Upper lobe of left lung (tissue), 6 donors: ENCODE data around the gene BMP5. TPM values are rescaled to one million over a fixed set of nuclear protein-coding genes. Genes with fewer than 3 reads are reported as not detected.

Experiments
- ATAC-seq, 2 donors: fragments of 200-7000 bp; cut with Tn5 transposase; one replicate each; pipeline ENCODE4 v1.9.1; 2022; ENCODE audit warnings: mild to moderate bottlenecking in 2 of 2, moderate library complexity in 2 of 2; ENCODE audit not compliant: low FRiP score in 2 of 2
- DNase-seq, 2 donors: peaks; one replicate each; pipeline ENCODE4 v3.0.0-alpha.2; 2019 to 2020
- H3K27ac ChIP-seq, 4 donors: fragments of 200-600 bp; sonication (generic); one replicate each; pipeline ENCODE4 v1.5.1; 2016 to 2019
- H3K27me3 ChIP-seq, 4 donors: fragments of 200-600 bp; sonication (generic); one replicate each; pipeline ENCODE4 v1.5.1; 2017 to 2019
- H3K36me3 ChIP-seq, 4 donors: fragments of 200-600 bp; sonication (generic); one replicate each; pipeline ENCODE4 v1.5.1; 2016 to 2019
- H3K4me1 ChIP-seq, 4 donors: fragments of 200-600 bp; sonication (generic); one replicate each; pipeline ENCODE4 v1.5.1; 2018 to 2019
- H3K4me3 ChIP-seq, 4 donors: fragments of 200-600 bp; sonication (generic); one replicate each; pipeline ENCODE4 v1.5.1; 2017 to 2019; ENCODE audit warnings: mild to moderate bottlenecking in 2 of 4, moderate library complexity in 1 of 4
- H3K9me3 ChIP-seq, 4 donors: fragments of 200-600 bp; sonication (generic); one replicate each; pipeline ENCODE4 v1.5.1; 2018 to 2019
- EP300 ChIP-seq, 4 donors: sonication (generic); formaldehyde crosslinking; IDR thresholded peaks; one replicate each; pipeline ENCODE4 v1.5.1; 2017; ENCODE audit warnings: antibody characterized with exemption in 4 of 4, control low read depth in 2 of 4
- POLR2A ChIP-seq, 4 donors: fragments of 450-650 bp; IDR thresholded peaks; one replicate each; pipeline ENCODE4 v1.5.1; 2016 to 2017; ENCODE audit warnings: antibody characterized with exemption in 4 of 4, mild to moderate bottlenecking in 2 of 4
- POLR2AphosphoS5 ChIP-seq, 2 donors: sonication (generic); formaldehyde crosslinking; IDR thresholded peaks; one replicate each; pipeline ENCODE4 v1.5.1; 2017; ENCODE audit warnings: antibody characterized with exemption in 2 of 2
- WGBS, 2 donors: methylation state at CpG; one replicate each; pipeline ENCODE4 v1.1.5; 2017 to 2018; 5-methylcytosine and 5-hydroxymethylcytosine counted together
- total RNA-seq, 6 donors: library from RNA; depleted of rRNA in 4 of 6; stranded (reverse); fragments of >200 nt in 4 of 6; gene quantifications; one replicate each; pipeline versions ENCODE4 v1.1.0 to v1.2.1, GENCODE V29; 2016 to 2021
- TF ChIP-seq, protein P1 (sequence below), 6 experiments: fragments of 450-650 bp in 4 of 6; fragments of 200-600 bp in 2 of 6; sonication (generic) in 2 of 6; IDR thresholded peaks; one replicate each; pipeline ENCODE4 v1.5.1; 2016 to 2019; ENCODE audit warnings: antibody characterized with exemption in 6 of 6
- donor health status: DM: no; HTN: no; CAD: no; lungs with moderate emphysema.
- donor health status: DM: no; HTN: yes; CAD: no; lungs with severe emphysema.

The BMP5 gene
- total RNA-seq, 6 donors from 2014 or later = 3.2 to 16.8 (median 5.7) TPM

DNA sequence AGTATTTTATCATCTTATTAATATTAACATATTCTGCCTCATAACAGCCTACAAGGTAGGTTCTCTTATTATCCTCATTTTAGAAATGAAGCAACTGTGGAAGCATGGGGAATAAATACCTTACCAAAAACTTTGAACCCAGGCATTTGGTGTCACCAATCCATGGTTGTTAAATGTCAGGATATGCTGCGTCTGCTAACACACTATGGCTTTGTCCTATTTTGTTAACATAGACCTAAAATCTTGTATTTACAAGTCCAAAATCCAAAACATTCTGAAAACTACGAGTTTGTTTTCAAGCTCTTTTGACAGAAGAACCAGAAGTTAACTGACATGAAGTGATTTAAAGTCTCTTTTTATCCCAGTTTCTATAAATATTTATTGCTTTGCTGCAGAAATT is 53.4 kb downstream of the BMP5 start:
- DNase-seq = no peak
- Histone ChIP-seq H3K27me3 (no peaks in the 10 kb centered on the region), H3K4me3 (no peak overlapping the region), H3K9me3 (no peaks in the 10 kb centered on the region), H3K4me1 (no peaks in the 10 kb centered on the region), H3K27ac (no peak overlapping the region), H3K36me3 (no peaks in the 10 kb centered on the region)
- WGBS, 2 donors = 77 to 84% methylated on average over 2 of the region's 2 CpGs
- ATAC-seq = no peak
- TF ChIP-seq POLR2A (IDR thresholded peaks at IDR 0.05) (no peak), EP300 (IDR thresholded peaks at IDR 0.05) (no peak), POLR2AphosphoS5 (IDR thresholded peaks at IDR 0.05) (no peak)
- TF ChIP-seq, protein P1, sequence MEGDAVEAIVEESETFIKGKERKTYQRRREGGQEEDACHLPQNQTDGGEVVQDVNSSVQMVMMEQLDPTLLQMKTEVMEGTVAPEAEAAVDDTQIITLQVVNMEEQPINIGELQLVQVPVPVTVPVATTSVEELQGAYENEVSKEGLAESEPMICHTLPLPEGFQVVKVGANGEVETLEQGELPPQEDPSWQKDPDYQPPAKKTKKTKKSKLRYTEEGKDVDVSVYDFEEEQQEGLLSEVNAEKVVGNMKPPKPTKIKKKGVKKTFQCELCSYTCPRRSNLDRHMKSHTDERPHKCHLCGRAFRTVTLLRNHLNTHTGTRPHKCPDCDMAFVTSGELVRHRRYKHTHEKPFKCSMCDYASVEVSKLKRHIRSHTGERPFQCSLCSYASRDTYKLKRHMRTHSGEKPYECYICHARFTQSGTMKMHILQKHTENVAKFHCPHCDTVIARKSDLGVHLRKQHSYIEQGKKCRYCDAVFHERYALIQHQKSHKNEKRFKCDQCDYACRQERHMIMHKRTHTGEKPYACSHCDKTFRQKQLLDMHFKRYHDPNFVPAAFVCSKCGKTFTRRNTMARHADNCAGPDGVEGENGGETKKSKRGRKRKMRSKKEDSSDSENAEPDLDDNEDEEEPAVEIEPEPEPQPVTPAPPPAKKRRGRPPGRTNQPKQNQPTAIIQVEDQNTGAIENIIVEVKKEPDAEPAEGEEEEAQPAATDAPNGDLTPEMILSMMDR (IDR thresholded peaks at IDR 0.05) = no peak

DNA sequence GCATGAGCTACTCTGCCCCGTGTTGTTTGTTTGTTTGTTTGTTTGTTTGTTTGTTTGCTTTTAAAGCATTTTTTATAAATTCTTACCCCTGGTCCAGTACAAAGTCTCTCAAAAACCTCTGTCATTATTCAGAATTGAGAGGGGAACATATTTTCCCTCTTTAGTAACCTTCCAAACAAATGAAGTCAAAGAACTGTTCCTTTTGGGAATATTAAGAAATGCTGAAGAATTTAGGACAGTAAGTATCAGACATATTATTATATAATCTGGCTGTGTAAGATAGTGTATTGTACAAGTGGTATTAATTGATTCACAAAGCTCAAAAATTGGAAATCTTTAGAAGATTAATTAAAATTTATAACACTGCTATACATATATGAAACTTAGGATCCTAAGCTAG is 54.7 kb downstream of the BMP5 start:
- 57 to 59% methylated on average over 1 of the region's 1 CpG for WGBS, 2 donors
- Histone ChIP-seq H3K36me3 (no peaks in the 10 kb centered on the region), H3K27ac (no peak overlapping the region), H3K9me3 (no peaks in the 10 kb centered on the region), H3K4me1 (no peaks in the 10 kb centered on the region), H3K4me3 (no peak overlapping the region), H3K27me3 (no peaks in the 10 kb centered on the region)
- peak in 1 of 2 donors; percentile 42 for ATAC-seq
- no peak for DNase-seq
- no peak for TF ChIP-seq POLR2A (IDR thresholded peaks at IDR 0.05)
- TF ChIP-seq, protein P1 (IDR thresholded peaks at IDR 0.05) = no peak
- TF ChIP-seq POLR2AphosphoS5 (IDR thresholded peaks at IDR 0.05) = no peak
- no peak for TF ChIP-seq EP300 (IDR thresholded peaks at IDR 0.05)

DNA sequence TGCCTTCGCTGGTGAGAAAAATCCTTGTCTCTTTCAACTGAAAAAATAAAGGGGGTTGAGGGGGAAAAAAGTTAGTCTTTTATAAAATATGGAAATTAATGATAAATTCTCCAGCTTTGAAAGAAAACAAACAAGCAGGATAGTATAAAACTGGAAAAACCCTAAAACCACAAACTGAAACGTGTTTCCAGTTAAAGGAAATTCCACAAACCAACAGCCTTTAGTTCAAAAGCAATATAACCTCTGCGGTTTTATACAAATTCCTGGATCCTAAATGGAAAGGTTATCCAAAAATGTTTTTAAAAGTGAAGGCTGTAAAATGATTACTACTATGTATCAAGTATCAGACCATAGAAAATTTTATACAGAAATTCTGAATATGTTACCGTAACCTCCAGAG is 55.6 kb downstream of the BMP5 start:
- ATAC-seq = no peak
- TF ChIP-seq EP300 (IDR thresholded peaks at IDR 0.05) = no peak
- no peak for TF ChIP-seq POLR2A (IDR thresholded peaks at IDR 0.05)
- TF ChIP-seq, protein P1 (IDR thresholded peaks at IDR 0.05) = no peak
- no peak for TF ChIP-seq POLR2AphosphoS5 (IDR thresholded peaks at IDR 0.05)
- no peaks in the 10 kb centered on the region for H3K9me3 ChIP-seq
- no peaks in the 10 kb centered on the region for H3K36me3 ChIP-seq
- H3K4me1 ChIP-seq = no peaks in the 10 kb centered on the region
- no peaks in the 10 kb centered on the region for H3K27me3 ChIP-seq
- WGBS, 2 donors = 81 to 82% methylated on average over 4 of the region's 4 CpGs
- H3K4me3 ChIP-seq = no peak overlapping the region
- H3K27ac ChIP-seq = no peak overlapping the region
- no peak for DNase-seq

DNA sequence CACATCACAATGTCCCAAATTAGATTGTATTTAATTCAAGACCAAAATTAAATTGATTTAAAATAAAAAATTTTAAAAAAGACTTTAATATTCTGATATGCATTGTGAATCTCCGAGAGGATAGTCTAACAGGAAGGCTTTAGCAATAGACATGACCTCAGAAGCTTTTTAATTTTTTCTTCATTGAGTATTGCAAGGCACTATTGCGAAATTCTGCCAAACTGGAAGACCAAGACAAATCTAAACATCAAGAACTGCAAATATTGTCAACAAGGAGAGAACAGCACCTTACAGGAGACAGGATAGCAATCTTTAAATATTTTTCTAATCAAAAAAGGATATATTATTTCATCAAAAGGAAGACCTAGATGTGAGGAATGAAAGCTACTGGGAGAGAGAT is 56.9 kb downstream of the BMP5 start:
- Histone ChIP-seq H3K27me3 (no peaks in the 10 kb centered on the region), H3K9me3 (no peaks in the 10 kb centered on the region), H3K36me3 (no peaks in the 10 kb centered on the region), H3K27ac (no peak overlapping the region), H3K4me3 (no peak overlapping the region), H3K4me1 (no peaks in the 10 kb centered on the region)
- WGBS, 2 donors = 42 to 60% methylated on average over 2 of the region's 2 CpGs
- ATAC-seq (peak in 1 of 2 donors; percentile 40), DNase-seq (no peak)
- TF ChIP-seq POLR2A (IDR thresholded peaks at IDR 0.05) = no peak
- no peak for TF ChIP-seq POLR2AphosphoS5 (IDR thresholded peaks at IDR 0.05)
- no peak for TF ChIP-seq EP300 (IDR thresholded peaks at IDR 0.05)
- TF ChIP-seq, protein P1 (IDR thresholded peaks at IDR 0.05) = no peak

DNA sequence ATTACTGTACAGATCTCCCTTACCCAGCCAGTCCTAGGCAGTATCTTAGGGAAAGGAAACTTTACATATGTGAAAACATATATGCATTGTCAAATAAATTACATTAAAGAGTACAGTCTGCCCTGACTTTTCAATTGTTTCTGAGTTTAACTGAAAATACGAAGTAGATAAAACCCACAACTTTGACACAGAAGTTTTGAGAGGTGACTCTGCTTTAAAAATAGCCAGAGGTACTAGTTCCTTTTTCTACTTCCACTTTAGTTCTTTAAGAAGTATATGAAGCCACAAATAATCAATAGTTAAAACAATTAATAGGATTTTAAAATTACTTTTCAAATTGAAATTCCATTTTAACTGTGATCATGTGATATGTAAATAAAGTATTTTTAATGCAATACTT is 62.9 kb downstream of the BMP5 start:
- no peaks in the 10 kb centered on the region for H3K36me3 ChIP-seq
- 56 to 71% methylated on average over 1 of the region's 1 CpG for WGBS, 2 donors

More for the DNA sequence above, 62.9 kb downstream of the BMP5 start:
- H3K27me3 ChIP-seq = no peaks in the 10 kb centered on the region
- ATAC-seq = no peak
- no peak for TF ChIP-seq POLR2AphosphoS5 (IDR thresholded peaks at IDR 0.05)
- TF ChIP-seq, protein P1 (IDR thresholded peaks at IDR 0.05) = no peak
- no peak for TF ChIP-seq EP300 (IDR thresholded peaks at IDR 0.05)
- no peak for TF ChIP-seq POLR2A (IDR thresholded peaks at IDR 0.05)
- H3K4me3 ChIP-seq = no peak overlapping the region
- H3K9me3 ChIP-seq = no peaks in the 10 kb centered on the region
- DNase-seq = no peak
- H3K4me1 ChIP-seq = no peaks in the 10 kb centered on the region
- no peak overlapping the region for H3K27ac ChIP-seq
